GM19239 (cell line): ENCODE results near the gene USP9Y.
"Not testable (repeated sequence)": the region's sequence is repeated elsewhere in the genome, so short reads cannot be mapped to it uniquely, and the experiment has no call there.

Experiments used
- DNase-seq: peaks from one replicate; pipeline ENCODE4 v3.0.0; 2011; ENCODE audit warnings: low spot score; ENCODE audit not compliant: insufficient read length
- FAIRE-seq: peaks from 2 replicates; lab custom pipeline; 2011; peaks lifted over from hg19 to GRCh38; lab: Jason Lieb, UNC

USP9Y gene, protein sequence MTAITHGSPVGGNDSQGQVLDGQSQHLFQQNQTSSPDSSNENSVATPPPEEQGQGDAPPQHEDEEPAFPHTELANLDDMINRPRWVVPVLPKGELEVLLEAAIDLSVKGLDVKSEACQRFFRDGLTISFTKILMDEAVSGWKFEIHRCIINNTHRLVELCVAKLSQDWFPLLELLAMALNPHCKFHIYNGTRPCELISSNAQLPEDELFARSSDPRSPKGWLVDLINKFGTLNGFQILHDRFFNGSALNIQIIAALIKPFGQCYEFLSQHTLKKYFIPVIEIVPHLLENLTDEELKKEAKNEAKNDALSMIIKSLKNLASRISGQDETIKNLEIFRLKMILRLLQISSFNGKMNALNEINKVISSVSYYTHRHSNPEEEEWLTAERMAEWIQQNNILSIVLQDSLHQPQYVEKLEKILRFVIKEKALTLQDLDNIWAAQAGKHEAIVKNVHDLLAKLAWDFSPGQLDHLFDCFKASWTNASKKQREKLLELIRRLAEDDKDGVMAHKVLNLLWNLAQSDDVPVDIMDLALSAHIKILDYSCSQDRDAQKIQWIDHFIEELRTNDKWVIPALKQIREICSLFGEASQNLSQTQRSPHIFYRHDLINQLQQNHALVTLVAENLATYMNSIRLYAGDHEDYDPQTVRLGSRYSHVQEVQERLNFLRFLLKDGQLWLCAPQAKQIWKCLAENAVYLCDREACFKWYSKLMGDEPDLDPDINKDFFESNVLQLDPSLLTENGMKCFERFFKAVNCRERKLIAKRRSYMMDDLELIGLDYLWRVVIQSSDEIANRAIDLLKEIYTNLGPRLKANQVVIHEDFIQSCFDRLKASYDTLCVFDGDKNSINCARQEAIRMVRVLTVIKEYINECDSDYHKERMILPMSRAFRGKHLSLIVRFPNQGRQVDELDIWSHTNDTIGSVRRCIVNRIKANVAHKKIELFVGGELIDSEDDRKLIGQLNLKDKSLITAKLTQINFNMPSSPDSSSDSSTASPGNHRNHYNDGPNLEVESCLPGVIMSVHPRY (N-terminal part only)

DNA sequence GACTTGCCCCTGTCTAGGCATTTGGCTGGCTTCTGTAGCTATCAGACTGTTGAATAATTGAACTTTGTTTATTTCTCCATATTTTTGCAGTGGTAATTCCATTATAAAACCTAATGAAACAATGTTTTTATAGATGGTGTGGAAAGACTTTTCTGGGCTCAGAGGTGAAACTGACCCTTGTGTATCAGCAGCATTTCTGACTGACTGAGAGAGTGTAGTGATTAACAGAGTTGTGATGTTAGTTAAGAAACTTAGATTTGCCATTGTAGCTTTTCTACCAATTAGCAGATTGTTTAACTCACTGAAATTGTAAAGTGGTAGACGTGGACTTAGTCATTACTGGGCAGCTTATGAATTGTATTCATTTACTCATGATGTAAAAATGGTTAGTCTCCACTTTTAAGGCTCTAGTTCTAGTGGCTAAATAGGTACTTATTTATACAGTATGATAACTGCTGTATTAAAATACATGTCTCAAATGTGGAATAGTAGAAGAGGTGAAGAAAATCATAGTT, at the start of gene USP9Y:
Gene USP9Y, plus strand, starts transcription at position 51 of the 515 bp plus-strand sequence. CDS start 8,217 bp downstream, outside the sequence.
- DNase-seq (no peak), FAIRE-seq (no peak)

DNA sequence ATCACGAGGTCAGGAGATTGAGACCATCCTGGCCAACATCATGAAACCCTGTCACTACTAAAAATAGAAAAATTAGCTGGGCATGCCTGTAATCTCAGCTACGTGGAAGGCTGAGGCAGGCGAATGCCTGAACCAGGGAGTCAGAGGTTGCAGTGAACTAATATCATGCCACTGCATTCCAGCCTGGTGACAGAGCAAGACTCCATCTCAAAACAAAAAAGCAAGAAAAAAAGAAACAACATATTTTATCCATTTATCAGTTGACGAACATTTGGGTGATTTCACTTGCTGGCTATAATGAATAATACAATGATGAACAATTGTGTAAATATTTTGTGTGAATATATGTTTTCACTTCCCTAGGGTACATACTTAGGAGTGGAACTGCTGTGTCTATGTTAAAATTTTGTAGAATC, 49.4 kb upstream of the USP9Y start:
- no peak for DNase-seq
- FAIRE-seq: no peak

- DNase-seq (peak; percentile 14), FAIRE-seq (no peak)
These were observed 39.0 kb upstream of the USP9Y start for GRCh38 chrY:12661745-12662681.

DNA sequence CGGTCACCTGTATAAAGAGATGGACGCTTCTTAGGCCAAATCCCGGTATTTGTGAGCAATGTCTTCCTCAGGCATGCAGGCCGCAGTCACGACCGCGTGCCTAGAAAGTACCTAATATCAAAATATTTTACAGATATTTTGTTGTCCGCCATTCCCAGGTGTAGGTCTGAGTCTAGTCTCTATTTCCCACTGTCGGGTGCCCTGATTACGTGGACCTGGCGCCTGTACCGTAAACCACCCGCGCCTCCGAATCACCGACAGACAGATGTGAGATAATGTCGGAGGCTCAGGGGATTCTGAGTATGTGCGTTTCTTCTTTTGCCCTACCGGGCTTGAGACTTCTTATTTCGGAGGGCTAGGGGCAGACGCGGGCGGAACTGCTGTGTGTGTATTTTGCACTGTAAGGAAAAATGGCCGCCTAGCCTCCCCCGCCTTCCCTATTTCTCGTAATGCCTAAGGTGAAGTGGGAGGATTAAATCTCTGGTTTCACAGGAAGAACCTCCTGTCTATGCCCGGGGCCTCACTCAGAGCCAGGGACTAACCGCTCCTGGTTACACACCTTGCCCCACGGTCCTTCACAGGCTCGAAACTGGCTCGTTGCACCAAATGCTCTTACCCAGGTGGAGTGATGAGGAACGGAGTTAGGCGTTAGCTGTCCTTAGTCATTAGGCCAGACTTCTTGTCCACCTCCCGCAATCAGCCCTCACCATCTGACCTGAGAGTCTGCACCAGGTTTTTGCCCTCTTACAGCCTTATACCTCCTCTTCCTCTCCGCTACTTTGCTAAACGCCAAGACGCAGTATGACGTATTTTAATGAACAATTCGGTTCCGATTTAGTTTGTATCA, 38.1 kb upstream of the USP9Y start:
- DNase-seq: no peak
- FAIRE-seq: peak; percentile 76

- DNase-seq, FAIRE-seq: not testable (repeated sequence)
These were observed 37.2 kb upstream of the USP9Y start for GRCh38 chrY:12663845-12664244.

GRCh38 chrY:12678111-12678510, 22.9 kb upstream of the USP9Y start:
- DNase-seq (no peak), FAIRE-seq (no peak)

DNA sequence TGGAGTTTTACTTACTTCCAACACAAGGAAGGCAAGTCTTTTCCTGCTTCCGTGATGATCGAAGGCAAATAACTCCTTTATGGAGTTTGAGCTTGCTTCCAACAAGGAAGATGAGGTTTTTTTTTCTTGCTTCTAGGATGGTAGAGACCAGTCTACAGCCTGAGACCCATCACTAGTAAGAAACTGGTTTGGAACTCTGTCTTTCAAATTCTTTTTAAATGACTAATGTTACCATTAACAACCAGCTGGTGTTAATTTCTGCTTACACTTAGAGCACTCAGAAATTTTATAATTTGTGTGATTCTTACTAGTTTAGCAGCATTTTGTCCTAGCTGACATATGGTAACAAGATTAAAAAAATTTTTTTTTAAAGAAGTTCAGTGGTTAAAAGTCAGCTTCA, 19.5 kb upstream of the USP9Y start:
- no peak for FAIRE-seq
- no peak for DNase-seq

- FAIRE-seq (no peak), DNase-seq (no peak)
These were observed 12.7 kb upstream of the USP9Y start for GRCh38 chrY:12688337-12688736.

DNA sequence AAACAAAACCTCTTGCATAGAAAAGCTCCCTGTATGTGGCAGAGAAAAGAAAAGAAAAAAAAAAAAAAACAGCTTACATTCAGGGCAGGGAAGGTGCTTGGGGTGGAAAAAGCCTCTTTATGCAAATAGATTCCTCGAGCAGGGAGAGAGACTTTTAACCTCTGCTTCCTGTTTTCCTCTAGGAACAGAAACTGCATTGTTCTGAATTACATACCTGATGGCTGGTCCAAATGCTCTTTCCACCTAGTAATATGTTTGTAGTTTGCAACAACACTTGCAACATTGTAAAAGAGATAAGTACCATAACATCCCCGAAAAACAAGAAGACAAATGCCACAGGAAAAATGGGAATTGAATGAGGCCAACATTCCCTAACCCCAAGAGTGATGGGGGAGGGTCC, 944 bp upstream of the USP9Y start:
- DNase-seq: no peak
- FAIRE-seq: no peak

DNA sequence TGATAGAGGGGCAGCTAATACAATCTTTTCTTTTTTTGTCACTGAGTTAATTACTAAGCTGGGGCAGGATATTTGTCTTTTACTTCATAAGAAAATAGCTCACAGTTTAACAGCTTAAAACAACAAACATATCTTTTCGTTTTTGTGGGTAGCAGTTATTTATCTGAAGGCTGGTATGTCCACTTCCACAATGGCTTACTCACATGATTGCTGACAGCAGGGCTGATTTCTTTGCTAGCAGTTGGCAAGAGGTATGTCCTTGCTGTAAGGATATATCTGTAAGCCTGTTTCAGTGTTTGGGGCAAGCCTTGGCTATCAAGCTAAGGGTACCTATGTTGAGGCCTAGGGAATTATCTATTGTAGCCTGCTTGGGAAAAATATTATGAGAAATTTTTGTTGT, 1.1 kb downstream of the USP9Y start:
- FAIRE-seq: no peak
- no peak for DNase-seq

- DNase-seq: no peak
- no peak for FAIRE-seq
These were observed 9.4 kb downstream of the USP9Y start for GRCh38 chrY:12710460-12710859.

DNA sequence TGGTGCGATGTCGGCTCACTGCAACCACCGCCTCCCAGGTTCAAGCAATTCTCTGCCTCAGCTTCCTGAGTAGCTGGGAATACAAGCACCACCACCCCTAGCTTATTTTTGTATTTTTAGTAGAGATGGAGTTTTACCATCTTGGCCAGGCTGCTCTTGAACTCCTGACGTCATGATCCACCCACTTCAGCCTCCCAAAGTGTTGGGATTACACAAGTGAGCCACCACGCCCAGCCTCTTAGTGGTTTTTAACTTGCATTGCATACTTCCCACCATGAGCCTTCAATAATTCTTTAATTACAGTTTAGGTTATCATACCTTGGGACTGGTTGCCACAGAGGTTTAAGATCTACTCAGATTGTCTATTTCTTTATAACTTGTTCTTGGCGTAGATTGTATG, 14.3 kb downstream of the USP9Y start:
- DNase-seq (no peak), FAIRE-seq (no peak)

- DNase-seq (no peak), FAIRE-seq (no peak)
These were observed 28.7 kb downstream of the USP9Y start for GRCh38 chrY:12729746-12730145.

- DNase-seq (no peak), FAIRE-seq (no peak)
These were observed 32.6 kb downstream of the USP9Y start for GRCh38 chrY:12733625-12734024.

GRCh38 chrY:12734051-12734450, 33.0 kb downstream of the USP9Y start:
- no peak for DNase-seq
- FAIRE-seq: no peak

DNA sequence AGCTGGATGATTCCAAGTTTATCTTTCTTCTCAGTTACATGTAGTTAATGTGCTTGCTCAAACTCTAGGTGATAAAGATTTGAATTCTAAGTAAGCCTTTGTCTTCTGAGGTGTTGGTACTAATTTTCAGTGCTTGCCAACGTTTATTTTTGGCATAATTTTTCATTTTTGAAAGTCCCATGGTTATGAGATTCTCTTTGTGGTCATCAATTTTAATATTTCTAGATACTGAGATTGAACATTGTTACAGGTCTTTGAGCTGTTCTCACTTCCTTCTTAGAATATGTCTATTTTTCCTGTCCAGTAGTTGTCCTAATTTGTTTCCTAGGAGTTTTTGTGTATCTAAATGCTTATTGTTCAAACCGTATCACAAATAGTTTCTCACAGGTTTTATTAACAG, 40.4 kb downstream of the USP9Y start:
- FAIRE-seq: no peak

DNA sequence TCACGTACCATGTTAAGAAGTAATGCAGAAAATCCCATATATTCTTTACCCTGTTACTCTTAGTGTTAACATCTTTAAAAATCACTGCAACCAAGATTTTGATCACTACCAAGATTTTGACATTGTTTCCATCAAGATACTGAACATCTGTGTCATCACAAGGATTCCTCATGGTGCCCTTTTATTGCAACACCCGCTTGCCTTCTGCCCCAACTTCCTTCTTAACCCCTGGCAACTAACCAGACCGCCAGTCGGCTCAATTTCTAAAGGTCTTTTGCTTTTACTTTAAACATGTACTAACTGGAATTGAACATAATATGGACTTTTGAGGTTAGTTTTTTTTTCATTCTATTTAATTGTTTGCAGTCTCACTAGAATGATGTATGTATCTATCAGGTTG, 41.7 kb downstream of the USP9Y start:
- FAIRE-seq: no peak
- no peak for DNase-seq

More for the DNA sequence above, 40.4 kb downstream of the USP9Y start:
- no peak for DNase-seq

DNA sequence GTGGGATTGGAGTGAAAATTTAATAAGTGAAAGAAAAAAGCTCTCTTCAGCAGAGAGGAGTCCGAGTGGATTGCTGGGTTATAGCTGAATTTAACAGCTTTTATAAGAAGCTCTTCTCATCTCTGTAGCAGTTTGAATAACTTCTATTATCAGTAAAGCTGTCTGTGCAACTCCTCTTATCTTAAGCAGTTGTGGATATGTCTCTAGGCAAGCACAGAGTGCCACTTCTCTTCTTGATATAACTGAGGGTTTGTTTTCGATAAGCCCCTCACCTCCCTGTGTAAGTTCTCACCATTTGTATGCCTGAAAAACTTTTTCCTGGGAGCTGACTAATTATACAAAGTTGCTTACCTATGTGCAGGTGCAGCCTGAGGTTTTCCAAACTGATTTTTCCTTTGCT, 43.1 kb downstream of the USP9Y start:
- FAIRE-seq: no peak

GRCh38 chrY:12749293-12749692, 48.3 kb downstream of the USP9Y start:
- FAIRE-seq: no peak
- no peak for DNase-seq

More for the DNA sequence above, 43.1 kb downstream of the USP9Y start:
- no peak for DNase-seq
